ENCODE results near the gene PLAC8L1.

PLAC8L1 gene

DNA sequence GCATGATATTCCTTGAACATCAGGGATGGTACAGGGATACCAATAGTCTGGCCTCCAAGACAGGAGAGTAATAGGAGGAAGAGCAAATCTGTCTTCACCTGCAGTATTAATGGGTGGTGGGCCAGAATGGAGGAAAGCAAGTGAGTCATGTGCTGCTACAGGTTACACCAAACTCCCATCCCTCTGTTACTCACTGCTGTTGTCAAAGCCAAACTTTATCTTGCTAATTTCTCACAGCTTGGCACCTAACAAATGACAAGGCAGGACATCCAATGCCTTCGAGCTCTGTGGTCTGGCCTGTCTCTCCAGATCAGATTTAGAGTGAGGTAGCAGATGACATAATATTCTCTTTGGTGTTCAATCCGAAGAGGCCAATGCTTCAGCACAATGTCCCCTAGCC, 26.8 kb downstream of the PLAC8L1 start:
- no peak for DNase-seq

DNA sequence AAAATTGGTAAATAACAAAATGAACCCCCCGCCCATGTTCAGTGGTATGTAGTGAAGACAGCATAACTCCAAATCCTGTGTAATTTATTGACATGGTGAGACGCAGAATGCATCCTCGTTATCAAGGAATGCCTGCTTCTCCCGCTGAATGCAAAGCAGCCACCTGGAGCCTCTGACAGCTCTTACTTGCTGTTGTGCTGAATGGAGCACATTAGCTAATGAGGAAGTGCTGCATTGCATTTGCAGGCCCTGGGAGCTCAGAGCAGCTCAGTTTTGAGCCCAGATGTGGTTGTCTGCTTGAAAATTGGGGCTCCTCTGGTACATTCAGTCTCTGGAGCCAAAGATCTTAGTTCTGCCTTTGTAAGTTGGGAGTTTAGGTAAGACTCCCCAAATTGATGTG, 28.9 kb downstream of the PLAC8L1 start:
- DNase-seq = no peak

DNA sequence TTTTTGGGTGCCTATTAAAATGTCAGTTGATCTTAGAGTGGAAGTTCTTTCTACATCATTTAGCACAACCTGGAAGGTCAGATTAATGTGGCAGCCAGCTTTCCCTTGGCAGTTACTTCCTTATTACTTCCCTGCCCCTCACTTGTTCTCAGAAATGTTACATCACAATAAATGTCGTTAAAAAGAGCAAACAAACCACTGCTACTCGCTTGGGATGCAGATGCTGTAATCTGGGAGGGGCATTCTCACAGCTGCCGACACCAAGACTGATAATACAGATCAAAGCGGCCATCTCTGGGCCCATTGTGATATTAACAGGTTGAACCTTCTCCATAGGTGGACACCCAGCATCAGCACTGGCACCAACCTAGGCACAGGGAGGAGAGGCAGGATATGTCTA, 29.3 kb downstream of the PLAC8L1 start:
- no peak for DNase-seq

DNA sequence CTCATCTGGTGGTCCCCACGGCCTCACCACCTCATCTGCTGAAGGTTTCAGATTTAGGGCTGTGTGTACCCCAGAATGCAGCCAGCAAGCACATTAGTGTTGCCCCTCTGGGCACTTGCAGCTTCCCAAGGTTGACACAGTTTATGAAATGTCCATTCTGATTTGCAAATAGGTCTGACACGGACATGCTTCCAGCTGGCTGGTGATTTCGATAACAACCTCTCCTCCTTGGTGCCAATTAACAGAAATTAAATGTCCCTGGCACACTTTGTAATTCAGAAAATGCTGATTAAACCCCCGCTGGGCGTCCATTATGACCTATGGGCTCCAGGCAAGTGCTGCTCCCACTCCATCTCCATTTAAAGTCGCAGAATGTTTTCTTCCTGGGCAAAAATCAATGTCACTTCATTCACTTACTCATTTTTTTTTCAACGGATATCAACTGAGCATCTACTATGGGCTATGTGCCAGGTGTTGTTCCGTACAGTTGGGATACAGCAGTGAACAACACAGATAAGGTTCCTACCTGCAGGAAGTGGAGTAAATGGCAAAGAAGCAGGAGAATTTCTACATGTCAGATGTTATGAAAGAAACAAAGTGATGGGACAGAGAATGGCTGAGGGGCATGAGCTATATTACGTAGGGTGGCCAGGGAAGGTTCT, 32.0 kb downstream of the PLAC8L1 start:
- no peak for DNase-seq

DNA sequence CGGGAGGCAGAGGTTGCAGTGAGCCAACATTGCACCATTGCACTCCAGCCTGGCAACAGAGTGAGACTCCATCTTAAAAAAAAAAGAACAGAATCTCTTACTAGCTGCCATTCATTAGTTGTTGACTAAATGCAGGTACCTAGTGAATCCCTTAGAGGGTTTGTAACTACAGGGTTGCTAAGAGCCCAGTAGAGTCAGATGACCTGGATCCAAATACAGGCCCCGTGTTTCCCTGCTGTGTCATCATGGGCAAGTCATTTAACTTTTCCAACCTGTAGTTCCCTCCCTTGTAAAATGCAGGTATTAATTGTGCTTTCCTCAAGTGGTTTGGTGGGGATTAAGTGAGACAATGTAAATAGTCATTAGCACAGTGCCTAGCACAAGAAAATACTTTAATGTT, 32.8 kb downstream of the PLAC8L1 start:
- DNase-seq = no peak

DNA sequence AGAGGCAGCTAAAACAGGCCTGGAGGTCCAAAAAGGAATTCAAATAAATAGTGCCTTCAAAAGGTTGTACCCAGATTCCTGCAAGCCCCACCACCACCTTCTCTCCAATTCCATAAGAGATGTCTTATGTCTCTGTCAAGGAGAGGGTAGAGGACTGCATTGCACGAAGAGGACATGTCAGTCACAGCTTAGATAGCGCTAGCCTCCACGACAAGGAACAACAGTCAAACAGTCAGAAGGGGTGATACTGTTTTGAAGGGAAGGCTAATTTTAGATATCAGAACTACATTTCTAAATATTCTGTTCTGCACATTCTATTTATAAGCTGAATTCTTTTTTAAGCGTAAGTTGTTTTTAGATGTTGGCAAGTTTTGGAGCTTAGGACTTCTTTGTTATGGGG, 34.2 kb downstream of the PLAC8L1 start:
- DNase-seq = no peak

DNA sequence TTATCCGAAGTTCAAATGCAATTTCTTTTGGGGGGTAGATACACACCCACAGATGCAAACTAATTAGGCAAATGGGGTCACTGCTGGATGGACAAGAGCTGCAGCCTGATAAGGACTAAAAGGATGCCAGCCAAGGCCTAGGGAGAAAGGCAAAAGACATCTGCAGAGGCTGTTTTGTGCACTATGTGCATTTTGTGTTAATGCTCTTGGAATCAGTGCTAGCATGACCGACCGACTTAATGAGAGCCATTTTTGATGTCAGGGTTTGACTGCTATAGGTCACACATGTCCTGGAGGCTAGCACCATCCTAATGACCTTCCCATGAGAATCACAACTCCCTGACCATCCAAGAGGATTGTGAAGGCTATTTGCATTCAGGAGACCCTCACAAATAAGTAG, 34.6 kb downstream of the PLAC8L1 start:
- DNase-seq = no peak

DNA sequence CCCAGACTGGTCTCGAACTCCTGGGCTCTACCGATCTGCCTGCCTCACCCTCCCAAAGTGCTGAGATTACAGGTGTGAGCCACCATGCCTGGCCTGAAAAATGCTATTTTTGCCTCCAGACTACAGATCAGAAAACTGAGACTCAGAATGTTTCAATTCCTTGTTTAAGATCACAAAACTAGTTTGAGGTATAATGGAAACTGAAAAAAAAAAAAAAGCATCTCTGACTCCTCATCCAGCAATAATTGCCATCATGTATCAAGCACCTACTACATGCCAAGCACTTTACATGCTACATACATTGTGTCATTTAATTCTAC, 35.6 kb downstream of the PLAC8L1 start:
- DNase-seq = no peak

DNA sequence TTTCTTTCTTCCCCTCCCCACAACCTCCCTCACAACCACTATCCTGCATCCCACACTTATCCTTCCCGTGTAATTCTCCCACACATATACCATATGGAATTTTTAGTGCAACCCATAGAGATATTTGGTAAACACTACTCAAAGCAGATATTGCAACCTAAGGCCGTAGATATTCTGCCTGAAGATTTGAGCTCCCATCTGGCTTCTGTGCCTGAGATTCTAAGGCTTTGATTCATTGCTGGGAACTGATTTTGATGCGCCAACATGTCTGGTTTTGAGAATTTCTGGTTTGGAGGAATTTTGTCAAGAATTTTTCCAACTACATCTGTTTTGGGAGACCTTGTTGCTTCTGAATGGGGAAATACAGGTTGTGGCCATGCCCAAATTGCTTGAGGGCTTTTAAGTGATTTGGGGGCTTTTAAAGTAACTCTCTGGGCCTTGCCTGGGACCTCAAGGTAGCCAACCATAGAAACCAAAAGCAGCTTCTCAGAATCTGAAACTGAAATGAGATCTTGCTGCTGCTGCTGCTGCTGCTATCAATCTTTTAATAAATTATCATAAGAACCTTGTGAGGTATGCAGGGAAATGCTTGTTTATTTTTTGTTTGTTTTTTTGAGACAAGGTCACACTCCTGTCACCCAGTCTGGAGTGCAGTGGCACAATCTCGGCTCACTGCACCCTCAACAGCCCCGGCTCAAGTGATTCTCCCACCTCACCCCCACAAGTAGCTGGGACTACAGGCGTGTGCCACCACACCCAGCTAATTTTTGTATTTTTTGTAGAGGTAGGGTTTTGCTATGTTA, 36.2 kb downstream of the PLAC8L1 start:
- no peak for DNase-seq

DNA sequence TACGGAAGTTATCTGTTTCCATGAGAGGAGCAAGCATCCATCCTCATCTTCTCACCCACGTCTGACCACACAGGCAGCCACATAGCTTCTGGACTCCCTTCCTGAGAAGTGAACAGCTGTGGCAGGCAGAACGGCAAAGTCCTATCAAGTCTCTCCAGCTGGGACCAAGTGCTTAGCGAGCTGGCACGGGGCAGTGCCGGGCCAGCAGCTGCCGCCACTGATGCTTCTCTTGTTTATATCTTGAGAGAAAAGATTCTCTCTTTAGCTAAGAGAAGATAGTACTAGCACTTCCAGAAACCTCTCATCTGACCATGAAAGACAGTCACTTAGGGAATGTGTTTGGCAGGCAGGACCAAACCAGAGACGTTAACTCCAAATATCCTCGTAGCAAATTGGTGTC, 37.2 kb downstream of the PLAC8L1 start:
- DNase-seq = no peak

DNA sequence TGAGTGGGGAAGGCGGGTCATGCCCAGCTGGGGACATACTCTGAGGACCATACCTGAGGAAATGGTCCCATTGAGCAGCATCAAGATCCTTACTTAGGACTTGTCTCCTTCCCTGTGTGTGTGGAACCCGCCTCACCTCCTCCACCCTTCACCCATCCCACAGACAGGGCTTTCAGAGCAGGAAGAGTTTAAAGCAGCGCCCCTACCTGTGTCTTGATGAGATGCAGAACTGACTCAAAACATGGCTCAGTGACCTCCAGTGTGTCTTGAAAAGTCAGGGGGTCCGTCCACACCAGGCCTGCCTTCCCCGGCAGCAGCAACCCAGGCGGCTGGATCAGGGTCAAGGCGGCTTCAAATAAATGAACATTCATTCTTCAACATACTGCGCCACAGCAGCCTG, 38.4 kb downstream of the PLAC8L1 start:
- DNase-seq = no peak

DNA sequence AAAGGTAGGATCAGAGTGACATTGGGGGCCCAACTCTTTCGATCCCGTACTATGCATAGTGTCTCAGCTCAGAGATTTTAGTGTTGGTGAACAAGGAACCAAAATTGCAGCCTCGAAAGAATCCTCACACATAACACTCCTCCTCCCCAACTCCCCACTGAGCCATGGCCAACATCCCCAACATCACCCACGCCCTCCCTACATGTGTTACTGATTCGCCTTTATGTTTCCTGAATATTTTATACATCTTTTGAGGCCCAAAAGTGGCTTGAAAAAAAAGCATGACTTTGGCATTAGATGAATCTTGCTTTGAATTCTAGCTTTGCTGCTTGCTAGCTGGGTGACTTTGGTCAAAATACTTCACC, 45.2 kb downstream of the PLAC8L1 start:
- DNase-seq = no peak

DNA sequence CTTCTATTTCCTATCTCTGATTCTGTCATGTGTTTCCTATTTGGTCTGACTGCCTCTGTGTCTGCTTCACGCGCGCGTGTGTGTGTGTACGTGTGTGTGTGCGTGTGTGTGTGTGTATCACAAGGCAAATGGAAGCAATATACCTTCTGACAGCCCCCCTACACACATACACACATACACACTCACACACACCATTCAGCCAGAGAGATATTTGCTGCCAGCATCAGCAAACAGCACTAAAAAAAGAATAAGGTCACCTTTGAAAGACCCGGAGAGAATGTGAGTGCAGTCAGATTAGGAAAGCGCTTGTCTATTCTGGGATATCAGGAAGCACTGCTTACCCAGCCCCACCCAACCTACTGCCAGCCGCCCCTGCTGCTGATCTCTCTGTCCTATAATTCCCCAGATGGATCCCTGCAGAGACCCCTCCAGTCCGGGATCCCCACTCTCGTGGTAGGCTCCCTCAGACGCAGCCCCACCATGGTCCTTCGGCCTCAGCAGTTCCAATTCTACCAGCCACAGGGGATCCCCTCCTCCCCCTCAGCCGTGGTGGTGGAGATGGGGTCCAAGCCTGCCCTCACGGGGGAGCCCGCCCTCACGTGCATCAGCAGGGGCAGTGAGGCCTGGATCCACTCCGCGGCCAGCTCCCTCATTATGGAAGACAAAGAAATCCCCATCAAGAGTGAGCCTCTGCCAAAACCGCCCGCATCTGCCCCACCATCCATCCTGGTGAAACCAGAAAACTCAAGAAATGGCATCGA, 45.7 kb downstream of the PLAC8L1 start:
- DNase-seq = no peak

DNA sequence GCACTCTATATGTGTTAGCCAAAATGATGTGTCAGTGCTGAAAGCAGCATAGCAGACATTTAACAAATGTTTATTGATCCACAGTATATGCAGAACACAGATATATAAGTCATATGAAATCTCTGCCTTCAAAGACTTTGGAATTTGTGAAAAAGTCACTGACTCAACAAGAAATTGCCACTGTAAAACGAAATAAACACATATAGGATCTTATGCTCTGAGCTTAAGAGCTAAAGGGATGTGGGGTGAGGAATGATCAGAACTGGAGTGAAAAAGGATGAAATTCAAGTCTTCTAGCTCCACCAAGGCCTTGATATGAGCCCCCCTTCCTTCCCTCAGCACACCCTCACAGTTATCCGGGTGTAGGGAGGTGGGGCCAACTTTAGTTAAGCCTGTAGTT, 49.9 kb downstream of the PLAC8L1 start:
- no peak for DNase-seq

DNA sequence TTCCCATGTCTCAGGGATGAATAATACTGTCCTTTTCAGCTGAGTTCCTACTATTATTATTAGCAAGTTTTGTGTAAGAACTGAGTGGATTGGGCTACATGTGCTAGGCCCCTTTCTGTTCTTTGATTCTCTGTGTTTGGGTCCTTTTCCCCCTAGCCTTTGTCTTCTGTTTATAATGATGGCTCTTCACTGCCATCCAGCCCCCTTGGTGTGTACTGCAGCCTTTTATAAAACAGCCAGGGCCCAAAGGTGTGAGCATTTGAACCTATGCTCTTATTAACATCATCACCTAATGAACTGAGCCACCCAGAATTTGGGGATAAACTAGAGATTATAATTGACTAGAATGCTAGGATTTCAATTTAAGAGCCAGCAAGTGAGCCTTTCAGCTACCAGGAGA, 52.6 kb downstream of the PLAC8L1 start:
- no peak for DNase-seq

DNA sequence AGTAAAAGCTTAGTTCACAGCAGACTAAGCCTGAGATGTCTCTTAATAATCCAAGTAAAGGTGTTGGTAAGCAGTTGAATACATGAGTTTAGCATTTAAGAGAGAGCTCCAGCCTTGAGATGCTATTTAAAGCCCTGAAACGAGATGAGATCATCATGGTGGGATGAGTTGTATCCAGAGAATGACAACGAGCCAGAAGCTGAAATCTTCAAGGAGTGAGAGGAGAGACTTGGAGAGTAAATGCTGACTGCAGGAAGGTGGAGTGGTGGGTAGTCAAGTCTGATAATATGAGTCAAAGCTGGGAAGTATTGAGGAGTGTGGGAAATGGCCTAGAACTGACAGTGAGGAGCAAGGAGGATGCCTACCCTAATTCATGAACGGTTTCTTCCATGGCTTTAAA, 53.7 kb downstream of the PLAC8L1 start:
- DNase-seq = no peak

DNA sequence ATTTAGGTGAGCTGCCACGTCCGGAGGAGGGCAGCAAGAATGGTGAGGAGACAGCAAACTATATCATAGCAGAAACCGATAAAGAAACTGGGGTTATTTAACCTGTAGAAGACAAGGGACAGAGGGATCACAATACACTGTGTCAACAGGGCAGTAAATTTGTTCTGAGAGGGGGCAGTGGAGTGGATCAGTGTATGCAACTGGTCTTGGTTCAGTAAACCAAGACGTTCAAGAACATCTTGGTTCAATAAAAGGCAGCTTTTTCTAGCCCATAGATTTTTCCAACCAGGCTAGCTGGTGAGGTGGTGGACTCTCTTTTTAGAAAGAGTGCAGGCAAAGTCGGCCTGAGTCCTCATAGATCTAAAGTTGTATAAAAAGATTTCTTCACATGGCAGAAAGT, 55.3 kb downstream of the PLAC8L1 start:
- no peak for DNase-seq

DNA sequence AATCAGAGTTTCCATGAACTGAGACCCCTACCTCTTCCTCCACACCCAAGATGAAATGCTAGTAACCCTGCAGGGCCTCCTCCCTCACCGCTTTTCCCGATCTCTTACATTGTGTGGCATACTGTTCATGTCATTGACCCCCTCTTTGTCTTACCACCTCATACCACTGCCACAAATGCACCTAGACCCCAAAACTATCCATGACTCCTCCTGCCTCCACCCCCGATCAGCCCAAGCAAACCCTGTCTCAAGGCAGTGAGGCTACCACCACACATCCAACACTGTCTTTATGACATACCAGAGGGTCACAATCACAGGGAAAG, 55.7 kb downstream of the PLAC8L1 start:
- DNase-seq = no peak

DNA sequence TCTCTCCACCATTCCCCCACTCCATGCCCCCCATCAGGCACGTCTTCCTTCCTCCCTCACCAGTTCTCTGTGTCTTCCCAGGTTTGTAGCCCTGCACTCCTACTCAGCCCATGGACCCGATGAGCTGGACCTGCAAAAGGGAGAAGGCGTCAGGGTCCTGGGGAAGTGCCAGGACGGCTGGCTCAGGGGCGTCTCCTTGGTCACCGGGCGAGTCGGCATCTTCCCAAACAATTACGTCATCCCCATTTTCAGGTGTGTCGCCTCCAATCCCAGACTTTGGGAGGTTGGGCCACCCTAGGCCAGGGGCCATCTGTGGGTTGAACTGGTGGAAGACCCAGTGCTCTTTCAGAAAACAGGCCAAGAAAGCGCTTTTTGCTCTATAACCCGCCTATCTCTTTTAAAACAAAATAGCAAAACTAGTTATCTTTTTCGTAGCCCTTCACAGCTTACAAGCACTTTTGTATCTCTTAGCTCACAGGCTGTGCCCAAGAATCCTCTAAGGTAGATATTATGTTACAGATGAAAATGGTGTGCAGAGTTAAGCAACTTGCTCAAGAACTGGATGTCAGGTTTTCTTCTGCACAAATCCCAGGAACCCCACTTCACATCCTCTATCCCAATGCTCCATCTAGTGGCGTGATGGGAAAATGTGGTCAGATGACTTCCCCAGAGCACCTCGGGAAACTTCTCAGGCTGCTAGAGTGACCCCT, 56.2 kb downstream of the PLAC8L1 start:
- DNase-seq = no peak

DNA sequence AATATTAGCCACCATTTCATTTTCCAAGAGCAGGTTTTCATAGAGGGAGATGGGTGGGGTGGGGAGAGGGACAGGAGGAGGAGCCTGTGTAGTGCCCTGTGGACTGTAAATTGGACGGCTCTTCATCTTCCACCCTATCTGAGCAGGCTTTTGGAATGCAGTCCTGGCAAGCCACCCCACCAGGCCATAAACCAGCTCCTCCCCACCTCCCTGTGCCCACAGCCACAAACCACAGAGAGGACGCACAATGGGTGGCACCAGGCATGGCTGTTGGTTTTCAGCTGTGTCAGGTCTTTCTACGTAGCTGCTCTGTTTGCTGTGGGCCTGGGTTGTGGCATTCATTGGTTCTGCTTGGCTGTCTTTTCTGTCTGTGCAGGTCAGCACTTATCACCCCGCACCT, 58.0 kb downstream of the PLAC8L1 start:
- no peak for DNase-seq

DNA sequence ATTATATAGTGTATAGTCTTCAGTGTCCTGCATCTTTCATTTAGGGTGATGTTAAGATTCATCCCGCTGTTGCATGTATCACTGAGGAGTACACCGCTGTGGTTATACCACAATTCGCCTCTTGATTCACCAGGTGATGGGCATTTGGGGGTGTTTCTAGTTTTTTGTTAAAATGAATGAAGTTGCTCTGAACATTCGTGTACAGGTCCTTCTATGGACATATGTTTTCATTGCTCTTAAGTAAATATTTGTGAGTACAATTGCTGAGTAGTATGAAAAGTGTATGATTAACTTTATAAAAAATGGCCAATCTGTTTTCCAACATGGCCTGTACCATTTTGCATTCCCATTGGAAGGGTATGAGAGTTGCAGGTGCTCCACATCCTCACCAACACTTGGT, 61.7 kb downstream of the PLAC8L1 start:
- DNase-seq = no peak

DNA sequence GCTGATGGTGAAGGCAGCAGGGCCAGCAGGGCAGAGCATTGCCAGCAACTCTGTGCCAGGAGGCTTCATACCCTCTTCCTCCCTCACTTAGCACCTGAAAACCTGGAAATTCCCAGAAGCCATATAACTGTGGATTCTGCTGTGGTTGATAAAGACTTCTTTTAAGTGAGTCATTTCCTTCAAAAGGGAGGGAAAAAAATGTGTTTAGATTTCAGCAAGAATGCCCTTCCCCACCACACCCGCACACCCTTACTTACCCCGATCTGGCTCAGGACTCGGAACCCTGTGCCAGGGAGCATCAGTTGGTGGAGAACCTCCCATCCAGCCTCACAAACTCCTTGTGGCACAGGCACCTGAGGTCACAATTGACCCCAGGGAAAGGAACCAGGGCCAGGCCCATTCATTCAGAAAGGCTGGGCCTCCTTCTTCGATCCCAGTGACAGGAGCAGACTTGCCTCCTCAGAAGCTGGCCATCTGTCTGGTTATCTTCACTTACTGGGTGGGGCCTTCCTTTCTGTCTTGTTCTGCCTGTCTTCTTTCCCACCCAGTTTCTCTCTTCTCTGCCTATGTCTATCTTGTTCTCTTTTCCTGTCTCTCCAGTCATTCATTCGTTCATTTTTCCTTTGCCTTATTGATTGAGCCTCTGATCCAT, 62.6 kb downstream of the PLAC8L1 start:
- DNase-seq = no peak

DNA sequence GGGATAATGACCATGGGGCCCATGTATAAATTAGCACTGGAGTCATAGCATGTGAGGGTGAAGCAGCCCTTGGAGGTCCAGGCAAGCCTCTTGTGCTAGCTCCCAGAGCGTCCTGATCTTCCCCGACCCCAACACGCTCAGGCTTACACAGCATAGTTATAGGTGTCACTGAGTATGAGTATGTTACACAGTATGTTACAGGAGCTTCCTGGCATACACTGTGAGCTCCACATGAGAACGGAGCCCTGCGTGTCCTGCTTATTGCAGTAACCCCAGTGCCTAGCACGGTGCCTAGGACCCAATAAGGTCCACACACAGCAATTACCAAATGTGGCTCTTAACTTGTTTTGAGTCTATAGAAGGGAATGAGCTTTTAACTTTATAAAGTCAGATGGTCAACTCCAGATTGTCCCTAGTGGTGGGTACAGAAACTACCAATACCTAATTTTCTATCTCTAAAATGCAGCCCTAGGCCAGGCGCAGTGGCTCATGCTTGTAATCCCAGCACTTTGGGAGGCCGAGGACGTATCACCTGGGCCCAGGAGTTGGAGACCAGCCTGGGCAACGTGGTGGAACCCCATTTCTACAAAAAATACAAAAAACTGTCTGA, 64.1 kb downstream of the PLAC8L1 start:
- no peak for DNase-seq
